T follicular helper cell (primary cell): ENCODE measurements around the gene SYMPK.
"Not testable (repeated sequence)": the region's sequence is repeated elsewhere in the genome, so short reads cannot be mapped to it uniquely, and the experiment has no call there.

Experiments used
- DNase-seq: peaks from one replicate; pipeline ENCODE4 v3.0.0-alpha.2; 2020; ENCODE audit warnings: low read depth

SYMPK gene

DNA sequence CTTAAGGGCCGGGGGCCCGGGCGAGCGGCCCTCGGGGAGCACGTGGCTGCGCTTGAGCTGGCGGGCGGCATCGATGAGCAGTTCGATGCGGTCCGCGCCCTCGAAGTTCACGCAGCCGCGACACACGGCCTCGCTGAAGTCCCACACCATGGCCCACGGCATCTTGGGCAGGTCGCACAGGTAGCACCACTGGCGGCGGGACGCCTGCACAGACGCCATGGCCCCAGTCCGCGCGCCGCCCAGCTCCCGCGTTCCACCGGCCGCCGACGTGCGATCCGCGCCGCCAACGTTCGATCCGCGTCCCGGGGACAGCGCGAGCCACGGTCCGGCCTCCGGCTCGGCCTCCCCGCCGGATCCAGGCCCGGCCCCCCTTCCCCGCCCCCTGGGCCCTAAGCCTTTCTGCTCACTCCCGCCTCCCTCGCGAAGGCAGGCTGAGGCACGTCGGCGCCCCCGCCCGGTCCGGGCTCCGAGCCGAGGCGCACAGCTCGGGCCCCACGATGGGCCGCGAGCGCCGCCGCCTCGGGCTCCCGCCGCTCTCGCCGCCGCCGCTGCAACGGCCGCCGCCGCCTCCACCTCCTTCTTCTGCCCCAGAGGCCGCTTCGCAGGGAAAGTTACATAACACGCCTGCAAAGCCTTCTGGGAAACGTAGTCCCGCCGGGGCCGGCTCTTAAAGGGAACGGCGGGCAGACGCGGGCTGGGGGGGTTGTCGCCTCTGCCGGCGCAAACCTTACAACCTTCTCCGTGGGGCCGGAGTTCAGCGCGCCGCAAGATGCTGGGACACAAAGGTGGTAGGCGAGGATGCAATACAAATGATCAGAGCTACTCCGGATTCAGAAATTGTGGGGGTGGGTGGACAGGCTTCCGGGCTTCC is 22.8 kb upstream of the SYMPK start, which contains the start of gene IRF2BP1:
TSS of gene IRF2BP1 (minus strand) at position 586 of the 871 bp plus-strand sequence. CDS start at position 219, 367 bp downstream.
- peak; percentile 87 for DNase-seq

DNA sequence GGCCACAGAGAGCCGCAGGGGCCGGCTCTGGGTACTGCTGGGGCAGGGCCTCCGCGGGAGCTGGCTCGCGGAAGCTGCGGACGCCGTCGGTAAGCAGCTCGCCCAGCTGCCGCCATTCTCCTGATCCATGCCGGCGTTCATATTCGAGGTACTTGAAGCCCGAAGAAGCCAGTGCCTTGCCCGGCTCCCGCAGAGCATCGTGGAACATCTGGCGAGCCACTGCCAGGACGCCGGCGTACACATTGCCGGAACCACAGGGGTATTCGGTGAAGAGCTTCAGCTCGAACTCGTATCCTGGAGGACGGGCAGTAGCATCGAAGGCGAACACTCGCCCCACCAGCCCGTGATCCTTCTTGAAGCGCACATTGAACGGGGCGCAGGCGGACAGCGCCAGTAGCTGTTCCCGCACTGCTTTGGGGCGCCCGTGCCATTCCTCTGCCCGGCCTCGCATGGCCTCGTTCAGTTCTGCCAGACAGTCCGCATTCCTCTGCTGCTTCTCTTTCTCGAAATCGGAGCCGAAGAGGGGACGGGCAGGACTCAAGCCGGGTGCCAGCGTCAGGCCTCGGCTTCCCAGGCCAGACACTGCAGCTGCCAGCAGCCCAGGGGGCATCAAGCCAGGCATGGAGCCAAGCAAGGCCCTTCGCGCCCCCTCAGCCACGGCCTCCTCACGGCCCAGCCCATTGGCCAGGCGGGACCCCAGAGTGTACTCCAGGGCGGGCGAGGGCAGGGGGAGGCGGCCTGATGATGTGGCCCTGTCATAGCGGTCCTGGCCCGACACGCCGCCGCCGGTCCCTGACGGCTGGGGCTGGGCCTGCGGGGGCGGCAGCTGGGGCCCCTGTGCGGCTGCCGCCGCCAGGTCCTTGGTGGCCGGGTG is 22.0 kb upstream of the SYMPK start:
- DNase-seq, result no peak

DNA sequence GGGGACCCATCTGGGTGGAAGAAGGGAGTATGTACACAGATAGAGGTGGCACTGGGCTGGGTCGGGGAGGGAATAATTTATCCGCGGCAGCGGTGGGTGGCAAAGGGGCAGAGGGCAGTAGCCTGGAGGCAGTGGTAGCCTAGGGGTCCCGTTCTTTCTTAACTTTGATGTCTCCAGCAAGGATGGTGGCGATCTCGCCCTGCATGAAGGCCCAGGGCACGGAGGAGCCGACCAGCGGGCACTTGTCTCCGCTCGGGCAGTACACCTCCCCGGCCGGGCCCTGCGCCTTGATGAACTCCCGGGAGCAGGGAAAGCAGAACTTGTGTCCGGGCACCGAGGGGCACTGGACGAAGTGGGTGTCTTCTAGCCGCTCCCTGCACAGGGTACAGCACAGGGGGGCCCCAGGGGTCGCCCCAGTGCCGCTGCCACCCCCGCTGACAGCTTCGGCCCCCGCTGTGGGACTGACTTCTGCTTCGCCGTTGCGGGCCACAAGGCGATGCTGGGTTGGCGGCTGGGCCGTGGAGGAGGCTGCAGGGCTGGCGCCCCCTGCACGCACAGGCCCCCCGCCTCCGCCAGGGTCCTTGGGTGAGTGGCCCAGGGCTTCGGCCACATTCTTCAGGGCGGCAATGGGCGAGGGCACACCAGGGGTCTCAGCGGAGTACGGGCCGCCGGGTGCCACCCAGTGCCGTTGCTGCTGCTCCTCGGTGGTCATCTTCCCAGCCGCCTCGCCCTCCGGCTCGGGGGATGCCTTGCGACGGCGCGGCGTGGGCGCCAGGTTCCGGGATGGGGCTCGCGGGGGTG is 21.1 kb upstream of the SYMPK start:
- no peak for DNase-seq

DNA sequence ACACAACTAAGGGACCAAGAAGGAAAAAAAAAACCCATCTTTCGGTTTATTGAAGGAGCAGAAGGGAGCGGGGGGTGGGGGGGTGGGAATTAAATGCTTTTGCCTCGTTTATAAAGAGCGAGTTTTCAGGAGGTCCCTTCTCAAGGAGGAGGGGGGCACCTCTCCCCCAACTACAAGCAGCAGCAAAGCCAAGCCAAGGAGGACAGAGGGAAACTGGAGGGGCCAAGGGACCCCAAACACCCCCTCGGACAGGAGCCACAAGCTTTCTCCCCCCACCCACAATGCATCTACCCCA is 20.6 kb upstream of the SYMPK start:
- DNase-seq, result no peak

DNA sequence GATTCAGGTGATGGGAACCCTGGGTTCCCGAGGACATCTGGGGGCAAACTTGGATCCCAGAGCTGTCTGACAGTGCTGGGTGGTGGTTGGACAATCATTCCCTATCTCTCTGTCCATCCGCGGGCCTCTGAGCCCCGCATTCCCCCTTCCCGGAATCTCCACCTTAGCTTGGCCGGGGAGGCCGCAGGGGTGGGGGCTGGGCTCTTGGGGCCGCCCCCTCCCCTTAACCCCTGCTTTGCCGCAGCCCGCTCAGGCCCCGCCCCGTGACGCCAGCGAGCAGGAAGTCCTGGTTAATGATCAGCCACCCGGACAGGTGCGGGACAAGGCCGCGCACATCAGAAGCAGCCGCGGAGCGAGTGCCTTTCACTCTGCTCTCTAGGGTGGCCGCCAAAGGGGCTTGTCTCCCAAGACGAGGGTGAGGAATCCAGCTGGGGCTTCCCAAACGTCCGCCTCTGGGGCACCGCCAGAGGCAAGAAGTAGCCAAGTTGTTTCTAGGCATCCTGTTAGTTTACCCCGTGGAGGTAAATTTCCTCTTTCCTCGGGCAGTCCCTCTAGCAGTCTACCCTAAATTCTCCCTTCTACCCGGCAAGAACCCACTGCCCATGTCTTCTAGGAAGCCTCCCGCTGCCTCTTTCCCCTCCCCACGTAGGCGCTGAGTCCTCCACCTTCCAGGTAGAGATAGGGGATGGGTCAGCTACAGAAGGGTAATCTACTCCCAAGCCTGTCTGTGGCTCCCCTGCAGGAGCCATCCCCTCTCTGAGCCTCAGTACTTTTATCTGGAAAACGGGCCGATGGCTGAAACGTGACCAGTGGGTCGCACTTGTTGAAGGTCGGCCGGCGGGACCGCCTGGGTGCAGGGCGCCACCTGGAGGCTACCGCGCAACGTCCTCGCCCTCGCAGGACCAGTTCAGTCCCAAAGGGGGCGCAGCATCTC is 20.0 kb upstream of the SYMPK start:
- peak; percentile 74 for DNase-seq

DNA sequence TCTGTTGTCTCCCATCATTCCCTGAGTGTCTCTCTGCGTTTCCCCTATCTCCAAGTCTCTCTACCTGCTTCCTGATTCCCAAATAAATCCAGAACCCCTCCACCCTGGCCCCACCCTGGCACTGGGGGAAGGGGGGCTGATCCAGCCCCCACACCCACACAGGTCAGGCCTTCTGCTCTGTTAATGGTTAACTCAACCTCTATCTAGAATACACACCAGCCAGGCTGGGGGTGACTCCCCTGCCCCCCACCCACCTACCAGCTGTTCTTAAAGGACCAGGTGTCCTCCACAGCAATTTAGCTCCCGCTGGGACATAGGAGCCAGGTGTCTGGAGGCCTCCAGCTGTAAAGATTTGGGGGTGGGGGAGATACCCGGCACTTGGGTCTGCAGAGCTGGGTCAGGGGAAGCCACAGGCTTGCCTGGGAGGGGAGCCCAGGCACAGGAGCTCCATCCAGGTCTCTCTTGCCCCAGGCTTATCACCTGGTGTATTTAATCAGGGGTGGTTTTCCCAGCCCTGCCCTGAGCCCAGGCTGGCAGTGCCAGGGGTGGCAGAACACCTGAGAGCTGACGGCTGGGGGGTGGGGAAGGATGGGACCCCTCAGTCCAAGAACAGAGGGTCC is 19.1 kb upstream of the SYMPK start:
- no peak for DNase-seq

DNA sequence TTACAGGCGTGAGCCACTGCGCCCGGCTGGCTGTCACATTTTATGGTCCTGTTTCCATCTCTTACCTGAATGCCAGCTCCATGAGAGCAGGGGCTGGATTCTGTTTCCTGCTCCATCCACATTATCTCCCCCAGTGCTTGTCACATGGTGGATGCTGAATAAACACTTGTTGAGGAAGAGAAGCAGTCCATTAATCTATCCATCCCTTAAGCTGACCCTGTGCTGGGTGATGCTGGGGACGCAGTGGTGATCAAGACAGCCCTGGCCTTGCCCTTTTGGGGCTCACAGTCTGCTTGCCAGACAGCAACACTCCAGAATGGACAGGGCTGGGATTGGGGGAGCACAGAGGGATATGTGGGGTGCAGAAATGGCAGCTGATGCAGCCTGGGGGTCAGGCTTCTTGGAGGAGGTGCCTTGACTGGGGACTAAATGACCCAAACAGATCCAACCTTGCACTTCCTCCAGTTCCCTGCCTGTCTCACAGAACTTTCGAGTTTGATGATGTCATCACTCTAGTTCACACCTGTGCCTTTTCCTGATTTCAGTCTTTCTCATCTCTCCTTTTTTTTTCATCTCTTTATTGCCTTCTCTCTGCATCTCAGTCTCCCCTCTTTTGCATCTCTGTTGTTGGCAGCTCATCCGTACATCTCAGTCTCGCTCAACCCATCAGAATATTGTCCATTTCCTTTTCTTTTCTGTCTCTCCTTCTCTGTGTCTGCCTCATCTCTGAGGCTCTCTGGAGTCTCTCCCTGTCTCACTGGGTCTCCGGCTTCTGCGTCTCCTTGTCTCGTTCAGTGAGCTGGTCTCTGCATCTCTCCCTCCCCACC is 18.3 kb upstream of the SYMPK start:
- no peak for DNase-seq

DNA sequence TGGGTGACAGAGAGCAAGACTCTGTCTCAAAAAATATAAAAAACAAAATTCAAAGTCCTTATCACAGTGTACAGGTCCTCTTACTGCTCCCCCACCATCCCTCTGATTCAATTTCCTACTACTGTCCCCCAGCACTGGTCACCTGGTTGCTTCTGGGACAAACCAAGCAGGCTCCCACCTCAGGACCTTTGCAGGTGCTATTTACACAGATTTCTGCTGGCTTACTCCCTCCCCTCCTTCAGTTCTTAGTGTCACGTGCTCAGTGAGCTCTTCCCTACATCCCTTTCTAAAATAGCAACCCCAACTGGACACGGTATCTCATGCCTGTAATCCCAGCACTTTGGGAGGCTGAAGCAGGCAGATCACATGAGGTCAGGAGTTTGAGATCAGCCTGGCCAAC is 17.0 kb upstream of the SYMPK start:
- DNase-seq, result no peak

DNA sequence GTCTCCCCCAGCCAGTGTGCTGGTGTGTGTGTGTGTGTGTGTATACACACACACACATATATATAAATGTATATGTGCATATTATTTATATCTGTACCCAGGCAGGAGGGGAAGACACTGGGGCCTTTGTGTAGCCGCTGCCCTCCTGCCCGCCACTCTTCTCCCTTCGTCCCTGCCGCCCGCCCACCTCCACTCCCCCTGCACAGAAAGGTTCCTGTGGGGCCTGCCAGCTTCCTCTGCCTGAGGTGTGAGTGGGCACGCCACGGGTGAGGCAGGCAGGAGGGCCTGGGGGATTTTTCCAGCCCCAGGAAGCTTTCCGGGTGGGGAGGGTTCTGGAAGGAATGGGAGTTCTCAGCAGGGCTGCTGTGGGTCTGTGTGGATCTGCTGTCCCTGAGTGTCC is 16.1 kb upstream of the SYMPK start:
- no peak for DNase-seq

DNA sequence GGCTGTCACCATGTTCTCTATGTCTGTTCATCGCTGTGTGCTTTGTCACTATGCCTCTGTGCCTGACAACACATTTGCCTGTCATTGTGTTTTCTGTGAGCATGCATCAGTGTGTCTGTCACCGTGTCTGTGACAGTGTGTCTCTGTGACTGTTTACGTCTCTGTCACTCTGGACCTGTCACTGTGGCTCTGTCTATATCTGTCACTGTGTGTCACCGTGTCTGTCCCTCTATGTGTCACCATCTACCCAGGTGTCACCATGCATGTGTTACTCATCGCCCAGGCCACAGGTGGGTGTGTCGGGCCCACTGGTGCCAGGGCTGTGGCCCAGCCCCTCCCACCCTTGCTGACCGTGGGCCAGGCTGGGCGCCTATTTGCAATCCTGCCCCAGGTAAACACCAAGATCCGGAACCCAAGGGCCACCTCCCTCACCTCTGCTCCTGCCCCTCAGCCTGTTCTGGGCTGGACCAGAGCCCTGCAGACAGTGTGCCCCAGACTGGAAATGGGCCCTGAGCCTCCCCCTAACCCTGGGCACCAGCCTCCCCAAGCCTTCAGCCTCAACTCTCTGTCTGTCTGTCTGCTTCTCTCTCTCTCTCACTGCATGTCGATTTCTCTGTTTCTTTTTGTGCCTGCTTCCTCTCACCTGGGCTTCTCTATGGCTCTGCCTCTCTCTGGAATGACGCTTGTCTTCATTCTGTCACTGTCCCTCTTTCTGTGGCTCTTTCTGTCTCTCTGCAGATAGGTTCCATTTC is 15.3 kb upstream of the SYMPK start:
- no peak for DNase-seq

DNA sequence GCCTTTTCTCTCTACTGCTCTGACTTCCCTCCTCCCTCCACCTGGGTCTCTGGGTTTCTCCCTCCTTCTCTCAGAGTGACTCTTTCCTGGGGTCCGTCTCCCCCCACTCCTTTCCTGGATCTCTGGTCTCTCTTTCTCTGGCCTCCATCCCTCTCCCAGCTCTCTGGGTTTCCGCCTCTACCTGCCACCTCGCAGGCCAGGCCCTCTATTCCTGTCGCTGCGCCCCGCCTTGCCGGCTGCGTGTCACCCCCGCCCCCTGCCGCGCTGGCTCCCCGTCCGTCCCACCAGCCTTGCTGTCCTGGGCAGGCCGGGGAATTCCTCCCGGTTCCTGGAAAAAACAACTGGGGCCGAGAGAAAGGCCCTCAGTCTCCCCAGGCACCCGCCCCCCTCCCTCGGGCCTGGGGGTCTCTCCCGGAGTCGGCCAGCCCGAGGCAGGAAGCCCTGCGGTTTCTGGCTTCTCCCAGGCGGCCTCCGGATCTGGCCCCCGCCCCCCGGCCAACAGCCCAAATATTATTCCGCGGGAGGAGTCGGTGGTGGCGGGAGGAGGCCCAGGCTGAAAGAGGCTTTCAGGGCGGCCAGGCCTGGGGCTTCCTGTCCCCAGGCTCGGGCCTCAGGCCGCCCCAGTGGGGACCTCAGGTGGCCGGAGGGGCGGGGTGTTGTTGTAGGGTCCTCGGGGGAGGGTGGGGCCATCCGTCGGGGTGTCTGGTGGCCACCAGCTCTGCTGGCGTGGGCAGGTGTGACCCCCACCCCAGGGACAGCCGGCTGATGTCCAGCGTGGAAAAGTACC is 13.7 kb upstream of the SYMPK start:
- no peak for DNase-seq

DNA sequence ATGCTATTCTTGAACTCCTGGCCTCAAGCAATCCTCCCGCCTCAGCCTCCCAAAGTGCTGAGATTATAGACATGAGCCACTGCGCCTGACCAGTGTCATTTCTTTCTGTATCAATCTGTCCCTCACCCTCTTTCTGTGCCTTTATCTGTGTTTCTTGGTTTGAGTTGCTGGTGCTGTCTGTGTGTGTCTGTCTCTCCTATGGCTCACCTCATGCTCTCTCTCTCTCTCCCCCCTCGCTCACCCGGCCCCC is 13.1 kb upstream of the SYMPK start:
- no peak for DNase-seq

DNA sequence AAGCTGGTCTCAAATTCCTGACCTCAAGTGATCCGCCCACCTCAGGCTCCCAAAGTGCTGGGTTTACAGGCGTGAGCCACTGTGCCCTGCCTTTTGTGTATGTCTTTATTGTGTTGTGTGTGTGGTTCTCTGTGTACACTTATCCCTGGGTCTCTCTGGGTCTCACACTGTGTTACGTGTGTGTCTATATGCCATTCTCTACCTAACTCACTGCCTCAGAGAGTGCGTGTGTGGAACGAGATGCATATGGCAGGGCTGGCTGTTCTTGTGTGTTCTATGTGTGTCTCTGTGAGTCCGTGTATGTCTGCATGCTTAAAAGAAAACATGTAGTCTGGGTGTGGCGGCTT is 11.6 kb upstream of the SYMPK start:
- DNase-seq, result no peak

DNA sequence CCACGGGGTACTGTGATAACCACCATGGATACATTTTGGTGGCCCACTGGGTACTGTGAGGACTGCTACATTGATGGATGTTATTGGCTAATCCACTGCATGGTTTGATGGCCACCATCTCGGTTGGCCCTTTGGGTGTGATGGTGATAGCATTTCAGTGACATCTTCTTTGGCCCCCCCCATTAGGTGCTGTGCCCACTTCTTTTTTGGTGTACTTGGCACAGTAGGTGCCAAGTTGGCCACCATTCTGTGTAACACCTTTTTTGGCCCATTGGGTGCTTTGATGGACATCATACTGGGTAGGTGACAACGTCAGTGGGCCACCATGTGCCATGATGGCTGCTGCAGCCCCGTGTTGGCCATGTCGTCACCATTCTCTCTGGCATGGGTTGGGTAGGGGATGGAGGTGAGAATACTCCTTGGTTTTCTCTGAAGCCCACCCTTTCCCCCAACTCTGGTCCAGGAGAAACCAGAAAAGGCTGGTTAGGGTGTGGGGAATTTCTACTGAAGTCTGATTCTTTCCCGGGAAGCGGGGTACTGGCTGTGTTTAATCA is 10.3 kb upstream of the SYMPK start:
- no peak for DNase-seq

DNA sequence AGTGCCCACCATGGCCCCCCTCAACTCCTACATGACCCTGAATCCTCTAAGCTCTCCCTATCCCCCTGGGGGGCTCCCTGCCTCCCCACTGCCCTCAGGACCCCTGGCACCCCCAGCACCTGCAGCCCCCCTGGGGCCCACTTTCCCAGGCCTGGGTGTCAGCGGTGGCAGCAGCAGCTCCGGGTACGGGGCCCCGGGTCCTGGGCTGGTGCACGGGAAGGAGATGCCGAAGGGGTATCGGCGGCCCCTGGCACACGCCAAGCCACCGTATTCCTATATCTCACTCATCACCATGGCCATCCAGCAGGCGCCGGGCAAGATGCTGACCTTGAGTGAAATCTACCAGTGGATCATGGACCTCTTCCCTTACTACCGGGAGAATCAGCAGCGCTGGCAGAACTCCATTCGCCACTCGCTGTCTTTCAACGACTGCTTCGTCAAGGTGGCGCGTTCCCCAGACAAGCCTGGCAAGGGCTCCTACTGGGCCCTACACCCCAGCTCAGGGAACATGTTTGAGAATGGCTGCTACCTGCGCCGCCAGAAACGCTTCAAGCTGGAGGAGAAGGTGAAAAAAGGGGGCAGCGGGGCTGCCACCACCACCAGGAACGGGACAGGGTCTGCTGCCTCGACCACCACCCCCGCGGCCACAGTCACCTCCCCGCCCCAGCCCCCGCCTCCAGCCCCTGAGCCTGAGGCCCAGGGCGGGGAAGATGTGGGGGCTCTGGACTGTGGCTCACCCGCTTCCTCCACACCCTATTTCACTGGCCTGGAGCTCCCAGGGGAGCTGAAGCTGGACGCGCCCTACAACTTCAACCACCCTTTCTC is 9.4 kb upstream of the SYMPK start:
- DNase-seq, result no peak

DNA sequence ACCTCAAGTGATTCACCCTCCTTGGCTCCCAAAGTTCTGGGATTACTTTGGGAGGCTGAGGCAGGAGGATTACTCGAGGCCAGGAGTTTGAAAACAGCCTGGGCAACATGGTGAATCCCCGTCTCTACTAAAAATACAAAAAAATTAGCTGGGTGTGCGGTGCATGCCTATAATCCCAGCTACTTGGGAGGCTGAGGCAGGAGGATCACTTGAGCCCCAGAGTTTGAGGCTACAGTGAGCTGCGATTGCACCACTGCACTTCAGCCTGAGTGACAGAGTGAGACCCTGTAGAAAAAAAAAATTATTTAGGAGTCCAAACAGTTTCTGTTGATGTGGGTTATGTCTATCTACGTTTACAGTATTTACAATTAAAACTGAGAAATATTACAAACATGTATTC is 7.9 kb upstream of the SYMPK start:
- DNase-seq, result no peak

DNA sequence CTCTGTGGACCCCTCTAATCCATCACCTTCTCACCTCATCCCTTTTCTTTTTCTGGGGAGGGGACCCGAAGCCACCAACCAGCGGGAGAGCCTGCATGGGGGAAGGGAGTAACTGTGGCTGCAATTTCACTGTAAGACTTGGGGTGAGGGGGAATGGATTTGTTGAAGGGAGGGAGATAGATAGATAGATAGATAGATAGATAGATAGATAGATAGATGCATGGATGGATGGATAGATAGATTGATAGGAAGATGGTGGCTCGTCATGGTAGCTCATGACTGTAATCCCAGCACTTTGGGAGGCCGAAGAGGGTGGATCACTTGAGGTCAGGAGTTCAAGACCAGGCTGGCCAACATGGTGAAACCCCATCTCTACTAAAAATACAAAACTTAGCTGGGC is 4.3 kb upstream of the SYMPK start:
- not testable (repeated sequence) for DNase-seq
